GM23338 (cell line): Measurements from ENCODE around the gene BRI3BP. TPM values are rescaled to one million over a fixed set of nuclear protein-coding genes. Genes with fewer than 3 reads are reported as not detected.

ENCODE experiments used
- ATAC-seq: fragments of 200-7000 bp; cut with Tn5 transposase; 3 replicates; pipeline ENCODE4 v1.9.1; 2020
- DNase-seq: peaks from one replicate; pipeline ENCODE4 v3.0.0-alpha.2; 2015; ENCODE audit warnings: low spot score
- H2AFZ ChIP-seq: fragments of 200-600 bp; sonication (generic); 2 replicates; pipeline ENCODE4 v1.8.0; 2016; ENCODE audit warnings: antibody characterized with exemption, mild to moderate bottlenecking, moderate library complexity
- H3F3A ChIP-seq: fragments of 200-600 bp; sonication (generic); replicated peaks from 2 replicates; pipeline ENCODE4 v1.8.0; 2017; ENCODE audit warnings: antibody characterized with exemption, mixed run types, low read depth
- H3K27ac ChIP-seq: fragments of 200-600 bp; sonication (generic); 2 replicates; pipeline ENCODE4 v1.6.1; 2016; ENCODE audit warnings: low read depth
- H3K27me3 ChIP-seq: fragments of 200-600 bp; sonication (generic); 2 replicates; pipeline ENCODE4 v1.8.0; 2016; ENCODE audit warnings: mild to moderate bottlenecking, mixed run types, moderate library complexity; ENCODE audit not compliant: insufficient read depth
- H3K36me3 ChIP-seq: fragments of 200-600 bp; sonication (generic); 2 replicates; pipeline ENCODE4 v1.8.0; 2016; ENCODE audit warnings: mild to moderate bottlenecking; ENCODE audit not compliant: insufficient read depth
- H3K4me1 ChIP-seq: fragments of 200-600 bp; sonication (generic); 2 replicates; pipeline ENCODE4 v1.8.0; 2016; ENCODE audit warnings: mild to moderate bottlenecking, moderate library complexity; ENCODE audit not compliant: insufficient read depth
- H3K4me2 ChIP-seq: fragments of 200-600 bp; sonication (generic); 2 replicates; pipeline ENCODE4 v1.7.1; 2017; ENCODE audit warnings: mixed run types
- H3K4me3 ChIP-seq: fragments of 200-600 bp; sonication (generic); 2 replicates; pipeline ENCODE4 v1.6.1; 2016; ENCODE audit warnings: mixed run types
- H3K79me2 ChIP-seq: fragments of 200-600 bp; sonication (generic); replicated peaks from 2 replicates; pipeline ENCODE4 v1.8.0; 2017; ENCODE audit warnings: mild to moderate bottlenecking; ENCODE audit not compliant: insufficient read depth
- H3K9me2 ChIP-seq: fragments of 200-600 bp; sonication (generic); 2 replicates; pipeline ENCODE4 v1.8.0; 2017; ENCODE audit not compliant: insufficient read depth
- H4K20me1 ChIP-seq: fragments of 200-600 bp; sonication (generic); replicated peaks from 2 replicates; pipeline ENCODE4 v1.8.0; 2017; ENCODE audit warnings: mild to moderate bottlenecking; ENCODE audit not compliant: insufficient read depth
- H3K27ac Mint-ChIP-seq: 2 replicates; pipeline ENCODE4 v1.8.0; 2020; ENCODE audit warnings: inconsistent platforms, mild to moderate bottlenecking, moderate library complexity, mixed read lengths
- H3K27me3 Mint-ChIP-seq: 3 replicates; pipeline ENCODE4 v1.8.0; 2022; ENCODE audit warnings: low read depth, mild to moderate bottlenecking, moderate library complexity, mixed read lengths, inconsistent platforms; ENCODE audit not compliant: insufficient read depth, poor library complexity
- H3K36me3 Mint-ChIP-seq: 3 replicates; pipeline ENCODE4 v1.8.0; 2021; ENCODE audit warnings: low read depth, mild to moderate bottlenecking, inconsistent platforms, moderate library complexity, mixed read lengths
- H3K4me1 Mint-ChIP-seq: 3 replicates; pipeline ENCODE4 v1.8.0; 2020; ENCODE audit warnings: mild to moderate bottlenecking, inconsistent platforms, mixed read lengths
- H3K4me3 Mint-ChIP-seq: 3 replicates; pipeline ENCODE4 v1.8.0; 2021; ENCODE audit warnings: moderate library complexity, mild to moderate bottlenecking, inconsistent platforms, mixed read lengths
- H3K9me3 Mint-ChIP-seq: 3 replicates; pipeline ENCODE4 v1.8.0; 2020; ENCODE audit warnings: moderate library complexity, mild to moderate bottlenecking, inconsistent platforms, mixed read lengths
- CREB1 ChIP-seq: fragments of 250-450 bp; sonication (Bioruptor Pico); IDR thresholded peaks from 2 replicates; pipeline ENCODE4 v1.5.0; 2020; ENCODE audit warnings: low read depth, mild to moderate bottlenecking, moderate library complexity
- EZH2 ChIP-seq: fragments of 200-600 bp; sonication (generic); IDR thresholded peaks from one replicate; pipeline ENCODE4 v1.8.0; 2017; ENCODE audit warnings: antibody characterized with exemption, mild to moderate bottlenecking, low read depth; ENCODE audit not compliant: unreplicated experiment
- JUNB ChIP-seq: IDR thresholded peaks from one replicate; pipeline ENCODE4 v1.6.1; 2016; ENCODE audit warnings: antibody characterized with exemption; ENCODE audit not compliant: unreplicated experiment
- NANOG ChIP-seq: IDR thresholded peaks from 2 replicates; pipeline ENCODE4 v1.6.1; 2016; ENCODE audit warnings: antibody characterized with exemption, borderline replicate concordance
- POLR2AphosphoS5 ChIP-seq: IDR thresholded peaks from 2 replicates; pipeline ENCODE4 v1.6.1; 2016; ENCODE audit warnings: antibody characterized with exemption, low read depth
- STAT1 ChIP-seq: IDR thresholded peaks from one replicate; pipeline ENCODE4 v1.6.1; 2016; ENCODE audit warnings: antibody characterized with exemption; ENCODE audit not compliant: unreplicated experiment
- ZNF331 ChIP-seq: fragments of 250-450 bp; sonication (Bioruptor Pico); IDR thresholded peaks from 2 replicates; pipeline ENCODE4 v1.5.0; 2020; ENCODE audit warnings: low read depth, mild to moderate bottlenecking, moderate library complexity
- polyA plus RNA-seq: library from polyadenylated mRNA; unstranded; fragments of >200 nt; fragmentation: Nextera tagmentation; extraction: Ambion mirVana; gene quantifications from 2 replicates; pipeline ENCODE4 v1.2.1, GENCODE V29; 2016
- total RNA-seq: library from RNA; depleted of rRNA; stranded (reverse); fragments of >200 nt; shearing (Covaris generic); gene quantifications from 2 replicates; pipeline ENCODE4 v1.2.3, GENCODE V29; 2014
- TF ChIP-seq, protein P1 (sequence below): IDR thresholded peaks from one replicate; pipeline ENCODE4 v1.6.1; 2018; ENCODE audit warnings: antibody characterized with exemption; ENCODE audit not compliant: unreplicated experiment
- TF ChIP-seq, protein P2 (sequence below), 2 experiments: fragments of 200-600 bp in 1 of 2; sonication (generic) in 1 of 2; conservative IDR thresholded peaks; 2 replicates each; pipeline versions ENCODE4 v1.5.1 to v1.6.1; 2016 to 2017; ENCODE audit warnings: antibody characterized with exemption in 2 of 2, low read depth in 2 of 2, mild to moderate bottlenecking in 2 of 2, moderate library complexity in 1 of 2
- TF ChIP-seq, protein P3 (sequence below): IDR thresholded peaks from 2 replicates; pipeline ENCODE4 v1.6.1; 2016; ENCODE audit warnings: antibody characterized with exemption

BRI3BP gene
- total and polyA plus RNA-seq, 2 experiments from 2014 or later: 5.8 to 10.7 TPM

DNA sequence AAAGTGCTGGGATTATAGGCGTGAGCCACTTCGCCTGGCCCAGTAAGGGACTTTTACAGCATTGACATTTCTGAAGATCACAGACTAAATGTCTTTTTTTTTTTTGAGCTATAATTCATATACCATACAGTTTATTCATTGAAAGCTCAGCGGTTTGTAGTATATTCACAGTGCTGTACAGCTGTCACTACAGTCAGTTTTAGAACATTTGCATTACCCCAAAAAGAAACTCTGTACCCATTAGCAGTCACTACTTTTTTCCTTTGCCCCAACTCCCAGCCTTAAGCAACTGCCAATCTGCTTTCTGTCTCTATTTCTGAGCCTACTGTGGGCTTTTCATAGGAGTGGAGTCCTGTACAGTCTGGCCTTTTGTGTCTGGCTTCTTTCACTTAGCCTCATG, 8.2 kb downstream of the BRI3BP start:
- no peak overlapping the region for H3K4me3 ChIP-seq
- ATAC-seq: no peak
- H3K36me3 ChIP-seq: no peaks in the 10 kb centered on the region
- no peak for DNase-seq
- Mint-ChIP-seq H3K27me3 (peaks cover 11% of the 10 kb centered on the region), H3K4me1 (peaks cover 7% of the 10 kb centered on the region; the same call in 1 of the 3 replicates), H3K27ac (no peak overlapping the region), H3K36me3 (no peaks in the 10 kb centered on the region; the same call in 1 of the 3 replicates), H3K4me3 (no peak overlapping the region), H3K9me3 (no peaks in the 10 kb centered on the region)
- peaks cover 91% of the 10 kb centered on the region for H3K79me2 ChIP-seq
- no peaks in the 10 kb centered on the region for H3K9me2 ChIP-seq
- H3K27me3 ChIP-seq: no peaks in the 10 kb centered on the region
- H3K4me1 ChIP-seq: no peaks in the 10 kb centered on the region
- H3K4me2 ChIP-seq: no peak overlapping the region
- H2AFZ ChIP-seq: no peak overlapping the region
- no peaks in the 10 kb centered on the region for H3F3A ChIP-seq
- peaks cover 23% of the 10 kb centered on the region for H4K20me1 ChIP-seq
- H3K27ac ChIP-seq: no peak overlapping the region
- TF ChIP-seq EZH2 (no peak), NANOG (no peak), CREB1 (no peak), ZNF331 (CRISPR knock-in tag) (no peak), POLR2AphosphoS5 (no peak), JUNB (no peak), STAT1 (no peak)
- TF ChIP-seq, protein P1, sequence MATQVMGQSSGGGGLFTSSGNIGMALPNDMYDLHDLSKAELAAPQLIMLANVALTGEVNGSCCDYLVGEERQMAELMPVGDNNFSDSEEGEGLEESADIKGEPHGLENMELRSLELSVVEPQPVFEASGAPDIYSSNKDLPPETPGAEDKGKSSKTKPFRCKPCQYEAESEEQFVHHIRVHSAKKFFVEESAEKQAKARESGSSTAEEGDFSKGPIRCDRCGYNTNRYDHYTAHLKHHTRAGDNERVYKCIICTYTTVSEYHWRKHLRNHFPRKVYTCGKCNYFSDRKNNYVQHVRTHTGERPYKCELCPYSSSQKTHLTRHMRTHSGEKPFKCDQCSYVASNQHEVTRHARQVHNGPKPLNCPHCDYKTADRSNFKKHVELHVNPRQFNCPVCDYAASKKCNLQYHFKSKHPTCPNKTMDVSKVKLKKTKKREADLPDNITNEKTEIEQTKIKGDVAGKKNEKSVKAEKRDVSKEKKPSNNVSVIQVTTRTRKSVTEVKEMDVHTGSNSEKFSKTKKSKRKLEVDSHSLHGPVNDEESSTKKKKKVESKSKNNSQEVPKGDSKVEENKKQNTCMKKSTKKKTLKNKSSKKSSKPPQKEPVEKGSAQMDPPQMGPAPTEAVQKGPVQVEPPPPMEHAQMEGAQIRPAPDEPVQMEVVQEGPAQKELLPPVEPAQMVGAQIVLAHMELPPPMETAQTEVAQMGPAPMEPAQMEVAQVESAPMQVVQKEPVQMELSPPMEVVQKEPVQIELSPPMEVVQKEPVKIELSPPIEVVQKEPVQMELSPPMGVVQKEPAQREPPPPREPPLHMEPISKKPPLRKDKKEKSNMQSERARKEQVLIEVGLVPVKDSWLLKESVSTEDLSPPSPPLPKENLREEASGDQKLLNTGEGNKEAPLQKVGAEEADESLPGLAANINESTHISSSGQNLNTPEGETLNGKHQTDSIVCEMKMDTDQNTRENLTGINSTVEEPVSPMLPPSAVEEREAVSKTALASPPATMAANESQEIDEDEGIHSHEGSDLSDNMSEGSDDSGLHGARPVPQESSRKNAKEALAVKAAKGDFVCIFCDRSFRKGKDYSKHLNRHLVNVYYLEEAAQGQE: no peak
- TF ChIP-seq, protein P2, sequence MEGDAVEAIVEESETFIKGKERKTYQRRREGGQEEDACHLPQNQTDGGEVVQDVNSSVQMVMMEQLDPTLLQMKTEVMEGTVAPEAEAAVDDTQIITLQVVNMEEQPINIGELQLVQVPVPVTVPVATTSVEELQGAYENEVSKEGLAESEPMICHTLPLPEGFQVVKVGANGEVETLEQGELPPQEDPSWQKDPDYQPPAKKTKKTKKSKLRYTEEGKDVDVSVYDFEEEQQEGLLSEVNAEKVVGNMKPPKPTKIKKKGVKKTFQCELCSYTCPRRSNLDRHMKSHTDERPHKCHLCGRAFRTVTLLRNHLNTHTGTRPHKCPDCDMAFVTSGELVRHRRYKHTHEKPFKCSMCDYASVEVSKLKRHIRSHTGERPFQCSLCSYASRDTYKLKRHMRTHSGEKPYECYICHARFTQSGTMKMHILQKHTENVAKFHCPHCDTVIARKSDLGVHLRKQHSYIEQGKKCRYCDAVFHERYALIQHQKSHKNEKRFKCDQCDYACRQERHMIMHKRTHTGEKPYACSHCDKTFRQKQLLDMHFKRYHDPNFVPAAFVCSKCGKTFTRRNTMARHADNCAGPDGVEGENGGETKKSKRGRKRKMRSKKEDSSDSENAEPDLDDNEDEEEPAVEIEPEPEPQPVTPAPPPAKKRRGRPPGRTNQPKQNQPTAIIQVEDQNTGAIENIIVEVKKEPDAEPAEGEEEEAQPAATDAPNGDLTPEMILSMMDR (conservative IDR thresholded peaks at IDR 0.05; ENCODE audit: low read depth in 2 of 2): no peak
- TF ChIP-seq, protein P3, sequence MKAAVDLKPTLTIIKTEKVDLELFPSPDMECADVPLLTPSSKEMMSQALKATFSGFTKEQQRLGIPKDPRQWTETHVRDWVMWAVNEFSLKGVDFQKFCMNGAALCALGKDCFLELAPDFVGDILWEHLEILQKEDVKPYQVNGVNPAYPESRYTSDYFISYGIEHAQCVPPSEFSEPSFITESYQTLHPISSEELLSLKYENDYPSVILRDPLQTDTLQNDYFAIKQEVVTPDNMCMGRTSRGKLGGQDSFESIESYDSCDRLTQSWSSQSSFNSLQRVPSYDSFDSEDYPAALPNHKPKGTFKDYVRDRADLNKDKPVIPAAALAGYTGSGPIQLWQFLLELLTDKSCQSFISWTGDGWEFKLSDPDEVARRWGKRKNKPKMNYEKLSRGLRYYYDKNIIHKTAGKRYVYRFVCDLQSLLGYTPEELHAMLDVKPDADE: no peak
